Stimulated activated CD8-positive, alpha-beta memory T cell treated with anti-CD3 and anti-CD28 coated beads, Interleukin-2, amount 100 ng/mL, for 48 hours (primary cell): ENCODE measurements around the gene TYW1.
"Not testable (repeated sequence)": the region's sequence is repeated elsewhere in the genome, so short reads cannot be mapped to it uniquely, and the experiment has no call there.

Experiments used
- DNase-seq, 2 donors: peaks; one replicate each; pipeline ENCODE4 v3.0.0-alpha.2; 2020; ENCODE audit warnings: low read depth in 2 of 2

The TYW1 gene

GRCh38 chr7:67046819-67047218 is 50.2 kb downstream of the TYW1 start:
- not testable (repeated sequence) for DNase-seq

- DNase-seq, result not testable (repeated sequence)
These were observed 53.3 kb downstream of the TYW1 start for GRCh38 chr7:67049908-67050307.

- not testable (repeated sequence) for DNase-seq
These were observed 55.5 kb downstream of the TYW1 start for GRCh38 chr7:67052161-67052560.

DNA sequence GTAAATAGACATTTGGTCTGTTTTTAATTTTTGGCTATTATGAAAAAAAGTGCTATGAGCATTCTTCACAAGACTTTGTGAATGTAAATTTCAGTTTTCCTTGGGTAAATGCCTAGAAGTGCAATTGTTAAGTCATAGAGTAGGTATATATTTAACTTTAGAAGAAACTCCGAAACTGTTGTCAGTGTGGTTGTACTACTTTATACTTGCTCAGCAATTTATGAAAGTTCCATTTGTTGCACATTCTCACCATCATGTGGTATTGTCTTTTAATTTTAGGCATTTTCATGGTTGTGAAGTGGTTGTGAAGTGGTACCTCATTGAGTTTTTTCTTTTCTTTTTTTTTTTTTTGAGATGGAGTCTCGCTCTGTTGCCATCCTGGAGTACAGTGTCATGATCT is 60.0 kb downstream of the TYW1 start:
- DNase-seq, result no peak

- not testable (repeated sequence) for DNase-seq
These were observed 64.7 kb downstream of the TYW1 start for GRCh38 chr7:67061321-67061720.

DNA sequence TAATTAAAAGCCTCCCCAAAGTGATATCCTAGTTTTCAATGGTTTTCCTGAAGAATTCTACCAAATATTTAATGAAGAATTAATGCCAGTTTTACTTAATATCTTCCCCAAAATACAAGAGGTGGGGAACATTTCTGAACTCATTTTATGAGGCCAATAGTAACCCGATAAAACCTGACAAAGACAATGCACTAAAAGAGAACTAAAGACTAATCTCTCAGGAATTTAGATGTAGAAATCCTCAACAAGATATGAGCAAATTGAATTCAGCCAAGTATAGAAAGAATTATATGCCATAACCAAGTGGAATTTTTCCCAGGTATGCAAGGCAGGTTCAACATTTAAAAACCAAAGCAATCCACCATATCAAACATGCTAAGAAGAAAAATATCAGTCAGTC is 66.2 kb downstream of the TYW1 start:
- not testable (repeated sequence) for DNase-seq

- DNase-seq, result not testable (repeated sequence)
These were observed 70.5 kb downstream of the TYW1 start for GRCh38 chr7:67066950-67067622.

DNA sequence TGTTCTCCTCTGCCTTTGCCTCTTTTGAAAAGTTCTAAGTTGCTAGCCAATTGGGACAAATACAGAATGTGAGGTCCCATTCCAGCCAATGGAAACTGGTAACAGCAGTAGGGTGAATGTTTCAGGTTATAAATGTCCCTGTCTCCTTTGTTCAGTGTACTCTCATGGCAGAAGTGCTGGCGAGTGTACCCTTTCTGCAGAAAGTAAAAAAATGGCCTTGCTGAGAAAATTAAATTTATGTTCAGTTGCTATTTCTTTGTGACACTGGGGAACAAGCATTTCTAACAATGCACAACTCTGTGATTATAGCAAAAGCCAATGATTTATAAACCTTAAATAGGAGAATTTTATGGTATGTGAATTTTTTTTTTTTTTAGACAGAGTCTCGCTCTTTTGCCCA is 79.5 kb downstream of the TYW1 start:
- DNase-seq, result not testable (repeated sequence)

- DNase-seq, result not testable (repeated sequence)
These were observed 86.2 kb downstream of the TYW1 start for GRCh38 chr7:67082880-67083279.

- DNase-seq, result not testable (repeated sequence)
These were observed 92.6 kb downstream of the TYW1 start for GRCh38 chr7:67089261-67089660.

GRCh38 chr7:67091053-67091452 is 94.4 kb downstream of the TYW1 start:
- DNase-seq, result not testable (repeated sequence)

DNA sequence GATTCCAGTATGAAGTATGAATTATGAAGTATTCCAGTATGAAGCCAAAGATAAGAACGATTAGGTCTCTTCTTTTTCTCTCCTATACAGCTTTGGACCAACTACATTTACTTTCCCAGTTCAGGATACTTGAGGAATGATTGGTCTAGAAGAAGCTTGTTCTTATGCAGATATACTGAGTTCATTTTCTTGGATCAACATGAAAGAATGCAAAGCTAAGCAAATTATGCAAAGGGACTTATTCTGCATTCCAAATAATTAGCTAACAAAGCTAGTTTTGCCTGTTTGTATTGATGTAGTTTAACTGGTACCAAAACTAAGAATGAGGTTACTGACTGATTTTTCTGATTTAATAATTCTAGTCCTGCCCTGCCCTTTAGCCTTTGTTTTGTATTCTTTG is 101.4 kb downstream of the TYW1 start:
- DNase-seq, result not testable (repeated sequence)

DNA sequence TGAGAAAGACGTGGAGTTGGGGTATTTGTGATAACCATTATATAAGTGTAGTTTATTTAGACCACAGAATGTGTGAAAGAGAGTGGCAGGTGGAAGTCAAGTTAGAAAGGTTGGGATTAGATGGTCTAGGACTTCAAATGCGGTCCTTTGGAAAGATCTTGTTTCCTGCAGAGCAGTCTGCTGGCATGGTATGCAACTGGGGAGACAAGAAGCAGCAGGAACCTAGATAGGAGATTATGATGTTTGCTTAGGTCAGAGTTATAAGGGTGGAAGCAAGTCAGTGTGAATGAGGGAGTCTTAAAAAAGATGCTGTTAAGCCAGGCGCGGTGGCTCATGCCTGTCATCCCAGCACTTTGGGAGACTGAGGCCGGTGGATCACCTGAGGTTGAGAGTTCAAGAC is 102.8 kb downstream of the TYW1 start:
- DNase-seq, result not testable (repeated sequence)

- DNase-seq, result not testable (repeated sequence)
These were observed 103.4 kb downstream of the TYW1 start for GRCh38 chr7:67100038-67100437.

- DNase-seq, result no peak
These were observed 104.3 kb downstream of the TYW1 start for GRCh38 chr7:67100956-67101361.

- DNase-seq, result not testable (repeated sequence)
These were observed 108.3 kb downstream of the TYW1 start for GRCh38 chr7:67104937-67105336.

DNA sequence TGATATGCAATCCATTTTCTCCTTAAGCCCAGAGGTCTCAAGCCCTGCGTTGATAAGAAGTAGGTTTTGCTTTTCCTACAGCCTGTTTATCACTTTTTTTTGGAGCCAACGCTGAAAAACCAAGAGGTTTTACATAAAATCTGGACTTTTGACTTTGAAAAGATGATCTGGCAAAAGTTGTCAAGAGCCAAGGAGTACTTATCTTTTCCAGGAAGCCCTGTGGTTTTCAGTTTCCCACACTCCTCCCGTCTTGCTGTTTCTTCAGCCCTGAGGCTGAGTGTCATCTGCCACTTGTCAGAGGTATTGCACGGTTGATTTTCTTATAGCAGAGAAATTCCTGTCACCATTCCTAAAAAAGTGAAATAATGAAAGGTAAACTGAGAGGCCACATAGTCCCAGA is 108.7 kb downstream of the TYW1 start:
- DNase-seq, result no peak

GRCh38 chr7:67106255-67106654 is 109.6 kb downstream of the TYW1 start:
- DNase-seq, result not testable (repeated sequence)

- not testable (repeated sequence) for DNase-seq
These were observed 114.7 kb downstream of the TYW1 start for GRCh38 chr7:67111342-67111741.

- not testable (repeated sequence) for DNase-seq
These were observed 118.0 kb downstream of the TYW1 start for GRCh38 chr7:67114483-67115246.

- not testable (repeated sequence) for DNase-seq
These were observed 123.9 kb downstream of the TYW1 start for GRCh38 chr7:67120491-67120890.

- not testable (repeated sequence) for DNase-seq
These were observed 131.6 kb downstream of the TYW1 start for GRCh38 chr7:67128257-67128656.

- not testable (repeated sequence) for DNase-seq
These were observed 134.1 kb downstream of the TYW1 start for GRCh38 chr7:67130766-67131165.
